SK-N-SH (cell line): ENCODE measurements around the gene AP3D1. TPM values are rescaled to one million over a fixed set of nuclear protein-coding genes. Genes with fewer than 3 reads are reported as not detected.

Source experiments
- CTCF ChIA-PET: fragments of 300-600, 350-600 bp; formaldehyde crosslinking; extraction: SDS; loops from one replicate; lab custom pipeline; 2021; lab: Yijun Ruan, JAX
- POLR2A ChIA-PET: fragments of 350-600 bp; sonication (Branson Sonifier 250); formaldehyde crosslinking; extraction: SDS; loops from one replicate; lab custom pipeline; 2020; ENCODE audit warnings: antibody characterized with exemption, inconsistent platforms; lab: Yijun Ruan, JAX
- DNase-seq: peaks from one replicate; pipeline ENCODE4 v3.0.0; 2012
- H2AFZ ChIP-seq: fragments of 200-600 bp; sonication (generic); 2 replicates; pipeline ENCODE4 v1.8.1; 2016; ENCODE audit warnings: antibody characterized with exemption, mild to moderate bottlenecking, low read depth
- H3F3A ChIP-seq: fragments of 200-600 bp; sonication (generic); replicated peaks from 2 replicates; pipeline ENCODE3; 2016; ENCODE audit warnings: antibody characterized with exemption, mild to moderate bottlenecking; ENCODE audit not compliant: insufficient read depth
- H3K27ac ChIP-seq, 2 experiments: fragments of 200-500 bp in 1 of 2; fragments of 200-600 bp in 1 of 2; sonication (Bioruptor generic) in 1 of 2; sonication (generic), shearing (Covaris generic) in 1 of 2; 2 replicates each; pipeline versions ENCODE4 v1.5.1 to v1.6.1; 2014 to 2016; ENCODE audit warnings: low read depth in 2 of 2, inconsistent platforms in 1 of 2, low read length in 1 of 2, mild to moderate bottlenecking in 1 of 2, mixed read lengths in 1 of 2
- H3K27me3 ChIP-seq: fragments of 200-600 bp; sonication (generic), shearing (Covaris generic); 2 replicates; pipeline ENCODE4 v1.6.1; 2016; ENCODE audit warnings: mixed run types; ENCODE audit not compliant: insufficient read depth
- H3K36me3 ChIP-seq, 2 experiments: fragments of 200-500 bp in 1 of 2; fragments of 200-600 bp in 1 of 2; sonication (Bioruptor generic) in 1 of 2; sonication (generic) in 1 of 2; replicated peaks in 1 of 2; 2 replicates each; pipeline versions ENCODE3 to v1.5.1; 2014 to 2016; ENCODE audit warnings: low read length in 1 of 2, mild to moderate bottlenecking in 1 of 2; ENCODE audit not compliant: insufficient read depth in 2 of 2, control insufficient read depth in 1 of 2
- H3K4me1 ChIP-seq, 2 experiments: fragments of 200-500 bp in 1 of 2; fragments of 200-600 bp in 1 of 2; sonication (Bioruptor generic) in 1 of 2; sonication (generic), shearing (Covaris generic) in 1 of 2; 2 replicates each; pipeline versions ENCODE4 v1.5.1 to v1.6.1; 2014 to 2016; ENCODE audit warnings: low read depth in 1 of 2, low read length in 1 of 2, mixed run types in 1 of 2; ENCODE audit not compliant: insufficient read depth in 2 of 2, control insufficient read depth in 1 of 2
- H3K4me2 ChIP-seq: fragments of 200-600 bp; sonication (generic), shearing (Covaris generic); 2 replicates; pipeline ENCODE4 v1.6.1; 2017; ENCODE audit warnings: mixed run types
- H3K4me3 ChIP-seq, 2 experiments: fragments of 200-500 bp in 1 of 2; fragments of 200-600 bp in 1 of 2; sonication (Bioruptor generic) in 1 of 2; sonication (generic), shearing (Covaris generic) in 1 of 2; 2 replicates each; pipeline versions ENCODE4 v1.5.1 to v1.8.1; 2014 to 2016; ENCODE audit warnings: low read depth in 2 of 2, inconsistent platforms in 1 of 2, low read length in 1 of 2, mild to moderate bottlenecking in 1 of 2, mixed read lengths in 1 of 2, moderate library complexity in 1 of 2
- H3K79me2 ChIP-seq: fragments of 200-600 bp; sonication (generic); 2 replicates; pipeline ENCODE4 v1.8.1; 2017; ENCODE audit warnings: mild to moderate bottlenecking; ENCODE audit not compliant: insufficient read depth
- H3K9ac ChIP-seq: fragments of 200-600 bp; sonication (generic); 2 replicates; pipeline ENCODE4 v1.6.1; 2017; ENCODE audit warnings: mixed run types
- H3K9me2 ChIP-seq: fragments of 200-600 bp; sonication (generic); 2 replicates; pipeline ENCODE4 v1.6.1; 2017; ENCODE audit warnings: mixed run types
- H3K9me3 ChIP-seq: fragments of 200-600 bp; sonication (generic); 2 replicates; pipeline ENCODE4 v1.6.1; 2017; ENCODE audit warnings: mixed run types, mild to moderate bottlenecking, moderate library complexity
- H4K20me1 ChIP-seq: fragments of 200-600 bp; sonication (generic); 2 replicates; pipeline ENCODE4 v1.6.1; 2017; ENCODE audit warnings: mild to moderate bottlenecking, mixed run types; ENCODE audit not compliant: insufficient read depth
- ELF1 ChIP-seq: IDR thresholded peaks from 2 replicates; pipeline ENCODE4 v1.4.0; 2012
- EZH2phosphoT487 ChIP-seq: fragments of 200-600 bp; sonication (generic); IDR thresholded peaks from 2 replicates; pipeline ENCODE4 v1.6.1; 2017; ENCODE audit warnings: low read depth, mixed run types, mild to moderate bottlenecking, antibody characterized with exemption, moderate library complexity, borderline replicate concordance
- FOXJ3 ChIP-seq: sonication (generic); formaldehyde crosslinking; IDR thresholded peaks from 2 replicates; pipeline ENCODE4 v1.5.1; 2020; ENCODE audit warnings: mild to moderate bottlenecking, missing genetic modification reagents
- FOXM1 ChIP-seq: IDR thresholded peaks from 2 replicates; pipeline ENCODE4 v1.4.0; 2012; ENCODE audit warnings: low read depth, mild to moderate bottlenecking
- GABPA ChIP-seq: IDR thresholded peaks from 2 replicates; pipeline ENCODE4 v1.4.0; 2012; ENCODE audit warnings: low read depth, mild to moderate bottlenecking
- GATA2 ChIP-seq: sonication (generic); formaldehyde crosslinking; IDR thresholded peaks from 2 replicates; pipeline ENCODE4 v1.5.0; 2020; ENCODE audit warnings: mild to moderate bottlenecking, missing genetic modification reagents
- IRF3 ChIP-seq: fragments of 150-350 bp; IDR thresholded peaks from 2 replicates; pipeline ENCODE4 v1.6.1; 2016; ENCODE audit warnings: mild to moderate bottlenecking, low read depth, low read length
- MEF2A ChIP-seq: IDR thresholded peaks from 2 replicates; pipeline ENCODE4 v1.4.0; 2012; ENCODE audit warnings: low read depth, borderline replicate concordance
- MXI1 ChIP-seq: IDR thresholded peaks from 2 replicates; pipeline ENCODE4 v1.6.1; 2012; ENCODE audit warnings: mild to moderate bottlenecking, low read depth, low read length, improper control_type of control experiment
- POLR2AphosphoS5 ChIP-seq: IDR thresholded peaks from 2 replicates; pipeline ENCODE4 v1.6.1; 2012; ENCODE audit warnings: low read depth, low read length
- RCOR1 ChIP-seq: fragments of 150-350 bp; IDR thresholded peaks from 2 replicates; pipeline ENCODE4 v1.6.1; 2017; ENCODE audit warnings: antibody characterized with exemption, low read length
- RXRA ChIP-seq: IDR thresholded peaks from 2 replicates; pipeline ENCODE4 v1.4.0; 2012; ENCODE audit warnings: low read depth, mild to moderate bottlenecking, borderline replicate concordance
- YY1 ChIP-seq: IDR thresholded peaks from 2 replicates; pipeline ENCODE4 v1.4.0; 2012; ENCODE audit warnings: low read depth, mild to moderate bottlenecking
- WGBS: methylation state at CpG from one replicate; pipeline ENCODE4 v1.1.6; 2017; ENCODE audit warnings: low lambda C conversion rate; 5-methylcytosine and 5-hydroxymethylcytosine counted together
- polyA plus RNA-seq, 3 experiments: library from polyadenylated mRNA; depleted of rRNA; stranded (reverse); fragments of >200 nt; gene quantifications; 2 replicates each; pipeline ENCODE4 v1.2.3, GENCODE V29; 2012
- TF ChIP-seq, protein P1 (sequence below): fragments of 150-350 bp; IDR thresholded peaks from 2 replicates; pipeline ENCODE4 v1.6.1; 2017; ENCODE audit warnings: antibody characterized with exemption, low read length, low read depth, borderline replicate concordance
- TF ChIP-seq, protein P2 (sequence below): IDR thresholded peaks from 2 replicates; pipeline ENCODE4 v1.4.0; 2012; ENCODE audit warnings: low read depth, borderline replicate concordance
- TF ChIP-seq, protein P3 (sequence below): fragments of 200-600 bp; sonication (generic); IDR thresholded peaks from 2 replicates; pipeline ENCODE4 v1.6.1; 2017; ENCODE audit warnings: antibody characterized with exemption, mild to moderate bottlenecking, moderate library complexity

The AP3D1 gene
- polyA plus RNA-seq, 1 of the 3 experiments (the other 2 are of a cell fraction) = 127 TPM

DNA sequence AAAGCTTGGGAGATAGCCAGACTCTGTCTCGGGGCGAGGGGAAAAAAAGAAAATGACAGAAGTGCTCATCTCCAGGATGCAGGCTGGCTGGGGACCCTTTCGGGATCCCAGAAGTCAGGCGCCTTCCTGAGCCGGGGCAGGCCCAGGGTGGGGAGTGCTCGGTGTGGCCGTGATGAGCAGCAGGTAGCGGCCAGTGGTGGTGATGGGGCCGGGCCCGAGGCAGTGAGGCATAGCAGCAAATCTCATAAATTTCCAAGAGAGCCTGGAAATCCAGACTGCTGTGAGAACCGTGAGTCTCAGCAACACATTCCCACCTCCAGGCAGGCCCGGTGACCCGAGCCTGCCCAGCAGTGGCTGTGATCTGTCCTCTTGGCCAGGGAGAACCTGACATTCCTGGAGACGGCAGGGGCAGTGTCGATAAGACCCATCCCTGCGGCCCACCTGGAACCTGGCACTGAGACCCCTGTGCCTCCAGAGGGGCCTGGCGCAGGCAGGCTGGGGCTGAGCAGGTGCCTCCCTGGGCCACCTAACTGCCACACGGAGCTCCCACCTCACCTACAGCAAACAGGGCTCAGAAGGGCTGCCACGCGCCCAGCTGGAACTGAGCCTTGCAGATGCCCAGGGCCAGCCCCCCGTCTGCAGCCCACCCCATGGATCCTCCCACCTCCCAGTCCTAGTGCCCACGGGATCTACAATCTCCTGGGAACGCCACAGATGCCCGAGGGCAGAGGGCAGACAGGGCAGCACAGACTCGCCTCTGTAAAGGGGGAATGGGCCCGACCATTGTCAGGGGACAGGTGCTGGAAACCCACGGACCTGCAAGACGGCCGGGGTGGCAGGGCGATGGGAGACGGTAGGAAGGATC lies 31.2 kb downstream of the AP3D1 start:
- H3K9me3 ChIP-seq = no peaks in the 10 kb centered on the region
- no peaks in the 10 kb centered on the region for H3F3A ChIP-seq
- ChIA-PET CTCF (interaction anchor here (0.6 to 1.0 kb wide), 2 partner anchors 9 to 121 kb away, joined by 3 read pairs; no protein-coding TSS in a partner anchor), POLR2A (no interaction called here)
- 89% methylated on average over 14 of the region's 31 CpGs for WGBS
- TF ChIP-seq GATA2 (CRISPR knock-in tag) (no peak), ELF1 (no peak), MEF2A (no peak), RXRA (no peak), FOXM1 (no peak), RCOR1 (no peak), GABPA (no peak), IRF3 (no peak), POLR2AphosphoS5 (no peak), MXI1 (no peak)
- TF ChIP-seq, protein P1, sequence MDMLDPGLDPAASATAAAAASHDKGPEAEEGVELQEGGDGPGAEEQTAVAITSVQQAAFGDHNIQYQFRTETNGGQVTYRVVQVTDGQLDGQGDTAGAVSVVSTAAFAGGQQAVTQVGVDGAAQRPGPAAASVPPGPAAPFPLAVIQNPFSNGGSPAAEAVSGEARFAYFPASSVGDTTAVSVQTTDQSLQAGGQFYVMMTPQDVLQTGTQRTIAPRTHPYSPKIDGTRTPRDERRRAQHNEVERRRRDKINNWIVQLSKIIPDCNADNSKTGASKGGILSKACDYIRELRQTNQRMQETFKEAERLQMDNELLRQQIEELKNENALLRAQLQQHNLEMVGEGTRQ = no peak
- TF ChIP-seq, protein P2, sequence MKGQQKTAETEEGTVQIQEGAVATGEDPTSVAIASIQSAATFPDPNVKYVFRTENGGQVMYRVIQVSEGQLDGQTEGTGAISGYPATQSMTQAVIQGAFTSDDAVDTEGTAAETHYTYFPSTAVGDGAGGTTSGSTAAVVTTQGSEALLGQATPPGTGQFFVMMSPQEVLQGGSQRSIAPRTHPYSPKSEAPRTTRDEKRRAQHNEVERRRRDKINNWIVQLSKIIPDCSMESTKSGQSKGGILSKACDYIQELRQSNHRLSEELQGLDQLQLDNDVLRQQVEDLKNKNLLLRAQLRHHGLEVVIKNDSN = no peak
- no peak for DNase-seq
- no peaks in the 10 kb centered on the region for H3K4me1 ChIP-seq
- peaks cover 10% of the 10 kb centered on the region; the same call in 1 of the 2 replicates for H3K79me2 ChIP-seq
- peaks cover 18 to 86% of the 10 kb centered on the region in 2 experiments for H3K36me3 ChIP-seq
- no peak overlapping the region for H3K9ac ChIP-seq
- H3K9me2 ChIP-seq = no peaks in the 10 kb centered on the region
- no peak overlapping the region for H3K4me3 ChIP-seq
- H3K27me3 ChIP-seq = no peaks in the 10 kb centered on the region
- H3K27ac ChIP-seq = no peak overlapping the region
- no peak overlapping the region for H3K4me2 ChIP-seq
- no peak overlapping the region for H2AFZ ChIP-seq
- H4K20me1 ChIP-seq = peaks cover 34% of the 10 kb centered on the region

- no peaks in the 10 kb centered on the region for H3K4me1 ChIP-seq
- H4K20me1 ChIP-seq = peaks cover 19% of the 10 kb centered on the region
- WGBS = 100% methylated on average over 2 of the region's 18 CpGs
- H3K79me2 ChIP-seq = peaks cover 10% of the 10 kb centered on the region; the same call in 1 of the 2 replicates
- H2AFZ ChIP-seq = no peak overlapping the region
- no peaks in the 10 kb centered on the region for H3F3A ChIP-seq
- H3K27me3 ChIP-seq = no peaks in the 10 kb centered on the region
- no peak overlapping the region for H3K4me2 ChIP-seq
- no peaks in the 10 kb centered on the region for H3K9me3 ChIP-seq
- no peaks in the 10 kb centered on the region for H3K9me2 ChIP-seq
- H3K27ac ChIP-seq = no peak overlapping the region
- H3K36me3 ChIP-seq = peaks cover 15 to 93% of the 10 kb centered on the region in 2 experiments
- H3K9ac ChIP-seq = no peak overlapping the region
- ChIA-PET CTCF (interaction anchor here (0.9 to 1.1 kb wide), 3 partner anchors 9 to 197 kb away, joined by 3 to 4 read pairs (median 3); no protein-coding TSS in a partner anchor), POLR2A (no interaction called here)
- no peak for DNase-seq
- H3K4me3 ChIP-seq = no peak overlapping the region
- TF ChIP-seq FOXJ3 (CRISPR knock-in tag) (no peak), IRF3 (no peak), YY1 (no peak), EZH2phosphoT487 (no peak)
- TF ChIP-seq, protein P2 = no peak
- TF ChIP-seq, protein P3, sequence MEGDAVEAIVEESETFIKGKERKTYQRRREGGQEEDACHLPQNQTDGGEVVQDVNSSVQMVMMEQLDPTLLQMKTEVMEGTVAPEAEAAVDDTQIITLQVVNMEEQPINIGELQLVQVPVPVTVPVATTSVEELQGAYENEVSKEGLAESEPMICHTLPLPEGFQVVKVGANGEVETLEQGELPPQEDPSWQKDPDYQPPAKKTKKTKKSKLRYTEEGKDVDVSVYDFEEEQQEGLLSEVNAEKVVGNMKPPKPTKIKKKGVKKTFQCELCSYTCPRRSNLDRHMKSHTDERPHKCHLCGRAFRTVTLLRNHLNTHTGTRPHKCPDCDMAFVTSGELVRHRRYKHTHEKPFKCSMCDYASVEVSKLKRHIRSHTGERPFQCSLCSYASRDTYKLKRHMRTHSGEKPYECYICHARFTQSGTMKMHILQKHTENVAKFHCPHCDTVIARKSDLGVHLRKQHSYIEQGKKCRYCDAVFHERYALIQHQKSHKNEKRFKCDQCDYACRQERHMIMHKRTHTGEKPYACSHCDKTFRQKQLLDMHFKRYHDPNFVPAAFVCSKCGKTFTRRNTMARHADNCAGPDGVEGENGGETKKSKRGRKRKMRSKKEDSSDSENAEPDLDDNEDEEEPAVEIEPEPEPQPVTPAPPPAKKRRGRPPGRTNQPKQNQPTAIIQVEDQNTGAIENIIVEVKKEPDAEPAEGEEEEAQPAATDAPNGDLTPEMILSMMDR = no peak
Observed at GRCh38 chr19:2118438-2118837, 32.9 kb downstream of the AP3D1 start.
